Mesothelial cell of epicardium (in vitro differentiated cells): ENCODE results near the gene XRN2. TPM values are rescaled to one million over a fixed set of nuclear protein-coding genes. Genes with fewer than 3 reads are reported as not detected.

ENCODE experiments used
- DNase-seq, 2 experiments: peaks; one replicate each; pipeline ENCODE4 v3.0.0; 2021; ENCODE audit warnings: low spot score in 2 of 2; ENCODE audit not compliant: unreplicated experiment in 2 of 2
- H3K27ac Mint-ChIP-seq: 2 replicates; pipeline ENCODE4 v1.8.0; 2021; ENCODE audit warnings: mixed read lengths
- H3K27me3 Mint-ChIP-seq: 2 replicates; pipeline ENCODE4 v1.8.0; 2021; ENCODE audit warnings: low read depth, mixed read lengths
- H3K36me3 Mint-ChIP-seq: 2 replicates; pipeline ENCODE4 v1.8.0; 2021; ENCODE audit warnings: mixed read lengths
- H3K4me1 Mint-ChIP-seq: 2 replicates; pipeline ENCODE4 v1.8.0; 2021; ENCODE audit warnings: mixed read lengths
- H3K4me3 Mint-ChIP-seq: 2 replicates; pipeline ENCODE4 v1.8.0; 2021; ENCODE audit warnings: mild to moderate bottlenecking, moderate library complexity, mixed read lengths
- H3K9me3 Mint-ChIP-seq: 2 replicates; pipeline ENCODE4 v1.8.0; 2021; ENCODE audit warnings: mixed read lengths
- total RNA-seq: library from RNA; stranded (reverse); gene quantifications from 3 replicates; pipeline ENCODE4 v1.2.1, GENCODE V29; 2021
- TF ChIP-seq, protein P1 (sequence below): fragments of 200-600 bp; sonication (generic); IDR thresholded peaks from one replicate; pipeline ENCODE4 v1.5.0; 2021; ENCODE audit warnings: antibody characterized with exemption; ENCODE audit not compliant: unreplicated experiment

The XRN2 gene
- total RNA-seq, 1 donor from 2014 or later, result 76.7 TPM

DNA sequence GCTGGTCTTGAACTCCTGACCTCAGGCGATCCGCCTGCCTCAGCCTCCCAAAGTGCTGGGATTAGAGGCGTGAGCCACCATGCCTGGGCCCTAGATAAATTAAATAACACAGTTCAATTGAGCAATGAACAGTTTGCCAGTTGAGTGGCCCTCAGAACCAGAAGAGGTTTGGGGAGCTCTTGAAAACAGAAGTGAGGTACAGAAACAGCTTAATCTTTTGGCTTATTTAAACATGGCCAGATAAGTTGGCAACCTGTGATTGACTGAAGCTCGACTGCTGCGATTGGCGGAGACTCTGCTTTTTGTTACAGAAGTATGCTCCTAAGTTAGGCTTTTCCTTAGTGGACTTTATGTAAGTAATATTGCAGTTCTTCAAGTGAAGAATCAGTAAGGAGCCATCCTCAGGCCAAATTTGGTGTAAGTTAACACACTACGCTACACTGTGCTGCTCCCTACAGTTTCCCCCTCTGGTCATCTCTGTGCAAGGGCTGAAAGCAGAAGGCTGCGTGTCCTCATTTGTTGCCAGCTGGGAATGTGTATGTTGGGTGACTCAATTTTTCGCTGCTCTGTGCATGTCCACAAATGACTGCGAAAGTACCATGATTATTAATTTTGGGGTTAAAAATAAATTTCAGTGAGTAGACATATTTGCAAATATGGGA, 9.8 kb downstream of the XRN2 start:
- H3K4me1 Mint-ChIP-seq, result peaks cover 31% of the 10 kb centered on the region
- H3K36me3 Mint-ChIP-seq, result peaks cover 20% of the 10 kb centered on the region
- TF ChIP-seq, protein P1, sequence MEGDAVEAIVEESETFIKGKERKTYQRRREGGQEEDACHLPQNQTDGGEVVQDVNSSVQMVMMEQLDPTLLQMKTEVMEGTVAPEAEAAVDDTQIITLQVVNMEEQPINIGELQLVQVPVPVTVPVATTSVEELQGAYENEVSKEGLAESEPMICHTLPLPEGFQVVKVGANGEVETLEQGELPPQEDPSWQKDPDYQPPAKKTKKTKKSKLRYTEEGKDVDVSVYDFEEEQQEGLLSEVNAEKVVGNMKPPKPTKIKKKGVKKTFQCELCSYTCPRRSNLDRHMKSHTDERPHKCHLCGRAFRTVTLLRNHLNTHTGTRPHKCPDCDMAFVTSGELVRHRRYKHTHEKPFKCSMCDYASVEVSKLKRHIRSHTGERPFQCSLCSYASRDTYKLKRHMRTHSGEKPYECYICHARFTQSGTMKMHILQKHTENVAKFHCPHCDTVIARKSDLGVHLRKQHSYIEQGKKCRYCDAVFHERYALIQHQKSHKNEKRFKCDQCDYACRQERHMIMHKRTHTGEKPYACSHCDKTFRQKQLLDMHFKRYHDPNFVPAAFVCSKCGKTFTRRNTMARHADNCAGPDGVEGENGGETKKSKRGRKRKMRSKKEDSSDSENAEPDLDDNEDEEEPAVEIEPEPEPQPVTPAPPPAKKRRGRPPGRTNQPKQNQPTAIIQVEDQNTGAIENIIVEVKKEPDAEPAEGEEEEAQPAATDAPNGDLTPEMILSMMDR, result no peak
- H3K4me3 Mint-ChIP-seq, result no peak overlapping the region
- H3K9me3 Mint-ChIP-seq, result peaks cover 16% of the 10 kb centered on the region
- no peaks in the 10 kb centered on the region for H3K27me3 Mint-ChIP-seq
- DNase-seq, result no peak
- no peak overlapping the region for H3K27ac Mint-ChIP-seq

DNA sequence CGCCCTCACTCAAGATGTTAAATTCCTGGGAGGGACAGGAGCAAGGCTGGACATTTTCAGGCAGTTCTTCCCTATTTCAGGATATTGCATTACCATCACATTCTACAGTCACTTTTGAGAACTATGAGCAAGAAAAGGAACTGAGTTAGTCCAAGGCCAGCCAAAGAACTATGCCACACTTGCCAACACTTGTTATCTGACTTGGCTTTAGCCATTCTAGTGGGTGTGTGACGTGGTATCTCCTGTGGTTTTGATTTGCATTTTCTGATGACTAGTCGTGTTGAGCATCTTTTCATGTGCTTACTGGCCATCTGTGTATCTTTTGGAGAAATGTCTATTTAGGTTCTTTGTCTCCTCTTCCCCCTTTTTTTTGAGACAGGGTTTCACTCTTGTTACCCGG, 12.0 kb downstream of the XRN2 start:
- H3K9me3 Mint-ChIP-seq, result peaks cover 23% of the 10 kb centered on the region
- H3K27ac Mint-ChIP-seq, result no peak overlapping the region
- H3K27me3 Mint-ChIP-seq, result no peaks in the 10 kb centered on the region
- DNase-seq, result no peak
- no peak overlapping the region for H3K4me3 Mint-ChIP-seq
- peaks cover 9% of the 10 kb centered on the region for H3K36me3 Mint-ChIP-seq
- TF ChIP-seq, protein P1, result no peak
- H3K4me1 Mint-ChIP-seq, result peaks cover 16% of the 10 kb centered on the region

DNA sequence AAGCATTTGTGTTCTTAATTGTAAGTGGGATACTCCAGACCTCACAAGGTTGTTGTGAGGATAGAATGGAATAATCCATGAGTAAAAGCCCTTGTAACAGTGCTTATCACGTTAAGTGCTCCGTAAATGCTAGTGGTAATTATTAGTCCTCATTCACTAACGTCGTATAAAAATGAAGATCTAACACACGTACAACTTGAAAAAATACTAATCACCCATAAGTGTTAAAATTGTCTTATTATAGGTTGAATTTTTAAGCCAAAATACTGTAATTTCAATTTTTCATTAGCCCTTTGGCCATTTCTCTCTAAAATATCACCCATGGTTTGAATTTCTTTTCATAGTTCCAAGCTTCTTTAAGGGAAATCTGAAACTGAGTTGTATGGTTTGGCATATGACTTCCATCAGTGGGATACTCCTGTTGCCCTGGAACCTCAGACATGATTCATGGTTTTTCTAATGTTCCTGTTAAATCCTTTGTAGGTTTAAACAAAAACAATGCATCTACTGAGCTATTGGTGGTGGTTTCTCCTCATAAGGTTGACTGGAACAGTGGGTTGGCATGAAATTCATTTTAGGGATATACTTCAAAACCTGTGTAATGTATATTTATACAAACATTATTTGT, 19.1 kb downstream of the XRN2 start:
- DNase-seq, result no peak
- Mint-ChIP-seq H3K9me3 (peaks cover 33% of the 10 kb centered on the region), H3K27ac (no peak overlapping the region), H3K27me3 (no peaks in the 10 kb centered on the region), H3K4me1 (peaks cover 25% of the 10 kb centered on the region), H3K4me3 (no peak overlapping the region), H3K36me3 (peaks cover 22% of the 10 kb centered on the region)
- TF ChIP-seq, protein P1, result no peak

DNA sequence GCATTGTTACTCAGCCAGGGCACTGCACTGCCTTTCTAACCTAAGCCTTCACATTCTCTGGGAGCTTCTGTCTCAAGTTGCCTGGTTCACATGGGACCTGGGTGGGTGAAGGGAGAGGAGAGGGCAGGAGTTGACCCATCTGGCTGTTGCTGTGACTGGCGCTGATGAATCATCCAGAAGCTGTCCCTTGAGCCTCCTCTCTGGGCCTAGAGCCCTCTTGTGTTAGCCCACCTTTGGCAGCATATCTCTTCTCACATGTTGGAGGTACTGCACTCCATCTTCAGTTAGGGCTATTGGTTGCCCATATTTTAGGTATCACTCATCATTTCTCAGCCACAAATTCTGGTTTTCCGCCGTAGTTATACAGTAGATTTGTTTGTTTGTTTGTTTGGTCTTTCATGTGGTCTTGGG, 19.8 kb downstream of the XRN2 start:
- peaks cover 24% of the 10 kb centered on the region for H3K4me1 Mint-ChIP-seq
- H3K4me3 Mint-ChIP-seq, result no peak overlapping the region
- no peak for DNase-seq
- TF ChIP-seq, protein P1, result no peak
- H3K36me3 Mint-ChIP-seq, result peaks cover 18% of the 10 kb centered on the region
- H3K27ac Mint-ChIP-seq, result no peak overlapping the region
- H3K9me3 Mint-ChIP-seq, result peaks cover 28% of the 10 kb centered on the region
- H3K27me3 Mint-ChIP-seq, result no peaks in the 10 kb centered on the region

DNA sequence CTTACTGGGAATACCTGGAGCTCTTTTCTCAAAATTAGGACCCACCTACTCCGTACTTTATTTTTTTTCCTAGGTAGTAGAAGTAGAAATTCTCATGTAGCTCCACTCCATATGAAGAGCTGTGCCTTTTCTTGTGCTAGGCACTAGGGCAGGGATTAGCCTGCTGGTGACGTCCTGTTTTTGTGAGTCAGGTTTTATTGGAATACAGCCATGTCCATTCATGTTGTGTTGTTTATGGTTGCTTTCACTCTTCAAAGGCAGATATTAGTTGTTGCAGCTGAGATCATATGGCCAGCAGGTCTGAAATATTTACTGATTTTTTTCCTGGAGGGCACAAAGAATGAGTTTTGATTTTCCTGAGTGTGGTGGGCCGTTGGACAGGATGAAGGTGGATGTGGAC, 20.5 kb downstream of the XRN2 start:
- TF ChIP-seq, protein P1, result no peak
- no peak for DNase-seq
- H3K4me1 Mint-ChIP-seq, result peaks cover 22% of the 10 kb centered on the region
- no peaks in the 10 kb centered on the region for H3K27me3 Mint-ChIP-seq
- H3K4me3 Mint-ChIP-seq, result no peak overlapping the region
- peaks cover 17% of the 10 kb centered on the region for H3K36me3 Mint-ChIP-seq
- H3K9me3 Mint-ChIP-seq, result peaks cover 20% of the 10 kb centered on the region
- H3K27ac Mint-ChIP-seq, result no peak overlapping the region
